ENCODE data around the gene PRELP. TPM values are rescaled to one million over a fixed set of nuclear protein-coding genes. Genes with fewer than 3 reads are reported as not detected.

Gene PRELP
- total RNA-seq, 6 experiments from 2014 or later, result 3.8 to 10.8 (median 5.4) TPM

- H3K4me3 ChIP-seq, result no peak overlapping the region
- peak in 1 of 3 donors; percentile 30 for DNase-seq
- intact Hi-C loops (cut with DNase I), result no loop called here
- H3K4me1 ChIP-seq, result no peaks in the 10 kb centered on the region
- H3K27me3 ChIP-seq, result no peaks in the 10 kb centered on the region
- H3K9me3 ChIP-seq, result no peaks in the 10 kb centered on the region
- TF ChIP-seq POLR2A (IDR thresholded peaks at IDR 0.05), result no peak
- TF ChIP-seq, protein P1, sequence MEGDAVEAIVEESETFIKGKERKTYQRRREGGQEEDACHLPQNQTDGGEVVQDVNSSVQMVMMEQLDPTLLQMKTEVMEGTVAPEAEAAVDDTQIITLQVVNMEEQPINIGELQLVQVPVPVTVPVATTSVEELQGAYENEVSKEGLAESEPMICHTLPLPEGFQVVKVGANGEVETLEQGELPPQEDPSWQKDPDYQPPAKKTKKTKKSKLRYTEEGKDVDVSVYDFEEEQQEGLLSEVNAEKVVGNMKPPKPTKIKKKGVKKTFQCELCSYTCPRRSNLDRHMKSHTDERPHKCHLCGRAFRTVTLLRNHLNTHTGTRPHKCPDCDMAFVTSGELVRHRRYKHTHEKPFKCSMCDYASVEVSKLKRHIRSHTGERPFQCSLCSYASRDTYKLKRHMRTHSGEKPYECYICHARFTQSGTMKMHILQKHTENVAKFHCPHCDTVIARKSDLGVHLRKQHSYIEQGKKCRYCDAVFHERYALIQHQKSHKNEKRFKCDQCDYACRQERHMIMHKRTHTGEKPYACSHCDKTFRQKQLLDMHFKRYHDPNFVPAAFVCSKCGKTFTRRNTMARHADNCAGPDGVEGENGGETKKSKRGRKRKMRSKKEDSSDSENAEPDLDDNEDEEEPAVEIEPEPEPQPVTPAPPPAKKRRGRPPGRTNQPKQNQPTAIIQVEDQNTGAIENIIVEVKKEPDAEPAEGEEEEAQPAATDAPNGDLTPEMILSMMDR (IDR thresholded peaks at IDR 0.05), result peak in 3 of 4 donors; percentile 9 to 27 (median 23)
- 22% methylated on average over 3 of the region's 7 CpGs for WGBS (ENCODE audit: insufficient coverage, low coverage, low lambda C conversion rate, missing lambda C conversion rate)
- no peaks in the 10 kb centered on the region for H3K36me3 ChIP-seq
- peak; percentile 57 to 67 (median 61) for ATAC-seq
- H3K27ac ChIP-seq, result no peak overlapping the region
Observed at GRCh38 chr1:203440771-203441170, 34.8 kb upstream of the PRELP start.

DNA sequence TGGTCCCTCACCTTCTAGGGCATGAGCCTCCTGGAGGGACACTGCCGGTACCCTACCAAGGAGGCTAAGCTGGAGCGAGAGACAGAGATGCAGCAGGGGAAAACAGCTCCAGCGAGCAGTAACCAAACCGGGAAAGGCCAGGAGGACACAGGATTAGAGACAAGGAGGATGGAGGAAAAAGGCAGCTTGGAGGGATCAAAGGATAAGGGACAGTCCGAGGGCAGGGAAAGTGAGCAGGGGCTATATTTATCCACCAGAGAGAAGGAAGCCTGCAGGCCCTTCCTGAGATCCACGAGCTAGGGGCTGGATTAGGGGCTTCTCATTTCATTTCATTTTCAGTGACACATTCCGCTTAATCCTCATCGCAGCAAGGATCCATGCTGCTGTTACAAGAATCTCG, 33.8 kb upstream of the PRELP start:
- WGBS (ENCODE audit: insufficient coverage, low coverage, low lambda C conversion rate, missing lambda C conversion rate), result 49% methylated on average over 8 of the region's 9 CpGs
- Histone ChIP-seq H3K27ac (no peak overlapping the region), H3K27me3 (no peaks in the 10 kb centered on the region), H3K9me3 (no peaks in the 10 kb centered on the region), H3K4me3 (no peak overlapping the region), H3K36me3 (no peaks in the 10 kb centered on the region), H3K4me1 (no peaks in the 10 kb centered on the region)
- no peak for ATAC-seq
- TF ChIP-seq POLR2A (IDR thresholded peaks at IDR 0.05), result no peak
- TF ChIP-seq, protein P1 (IDR thresholded peaks at IDR 0.05), result no peak
- intact Hi-C loops (cut with DNase I), result no loop called here
- DNase-seq, result no peak

GRCh38 chr1:203442821-203443220, 32.8 kb upstream of the PRELP start:
- WGBS (ENCODE audit: insufficient coverage, low coverage, low lambda C conversion rate, missing lambda C conversion rate), result 60% methylated on average over 7 of the region's 7 CpGs
- DNase-seq (no peak), ATAC-seq (no peak)
- TF ChIP-seq, protein P1 (IDR thresholded peaks at IDR 0.05), result no peak
- TF ChIP-seq POLR2A (IDR thresholded peaks at IDR 0.05), result no peak
- H3K9me3 ChIP-seq, result no peaks in the 10 kb centered on the region
- intact Hi-C loops (cut with DNase I), result no loop called here
- H3K27ac ChIP-seq, result no peak overlapping the region
- no peak overlapping the region for H3K4me3 ChIP-seq
- no peaks in the 10 kb centered on the region for H3K36me3 ChIP-seq
- H3K27me3 ChIP-seq, result no peaks in the 10 kb centered on the region
- H3K4me1 ChIP-seq, result no peaks in the 10 kb centered on the region

DNA sequence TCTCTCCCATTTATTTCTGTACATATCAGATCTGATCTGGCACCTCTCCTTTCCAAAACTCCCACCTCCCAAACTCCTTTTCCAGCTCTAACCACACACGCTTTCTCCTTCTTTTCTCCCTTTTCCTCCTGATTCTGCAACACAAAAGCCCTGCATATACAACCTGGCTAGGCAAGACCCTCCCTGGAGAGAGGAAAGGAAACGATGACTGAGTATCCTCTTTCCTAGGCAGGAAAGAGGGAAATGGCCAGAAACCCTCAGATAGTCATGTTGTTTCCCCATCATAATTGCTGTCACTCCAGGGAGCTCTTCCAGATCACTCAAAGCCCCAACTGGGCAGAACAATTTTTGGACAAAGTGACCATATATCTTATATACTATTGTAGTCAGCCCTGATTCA, 32.3 kb upstream of the PRELP start:
- no peaks in the 10 kb centered on the region for H3K27me3 ChIP-seq
- WGBS (ENCODE audit: insufficient coverage, low coverage, low lambda C conversion rate, missing lambda C conversion rate), result 53% methylated on average over 2 of the region's 2 CpGs
- no peaks in the 10 kb centered on the region for H3K36me3 ChIP-seq
- intact Hi-C loops (cut with DNase I), result no loop called here
- H3K27ac ChIP-seq, result no peak overlapping the region
- ATAC-seq (no peak), DNase-seq (no peak)
- no peaks in the 10 kb centered on the region for H3K4me1 ChIP-seq
- no peaks in the 10 kb centered on the region for H3K9me3 ChIP-seq
- no peak for TF ChIP-seq POLR2A (IDR thresholded peaks at IDR 0.05)
- TF ChIP-seq, protein P1 (IDR thresholded peaks at IDR 0.05), result no peak
- no peak overlapping the region for H3K4me3 ChIP-seq

GRCh38 chr1:203444171-203444576, 31.4 kb upstream of the PRELP start:
- H3K36me3 ChIP-seq, result no peaks in the 10 kb centered on the region
- no peaks in the 10 kb centered on the region for H3K4me1 ChIP-seq
- no peak overlapping the region for H3K4me3 ChIP-seq
- TF ChIP-seq, protein P1 (IDR thresholded peaks at IDR 0.05), result no peak
- TF ChIP-seq POLR2A (IDR thresholded peaks at IDR 0.05), result no peak
- H3K27me3 ChIP-seq, result no peaks in the 10 kb centered on the region
- intact Hi-C loops (cut with DNase I), result no loop called here
- no peaks in the 10 kb centered on the region for H3K9me3 ChIP-seq
- no peak overlapping the region for H3K27ac ChIP-seq
- WGBS (ENCODE audit: insufficient coverage, low coverage, low lambda C conversion rate, missing lambda C conversion rate), result 50% methylated on average over 1 of the region's 1 CpG
- ATAC-seq, result no peak
- no peak for DNase-seq
